GM18520 (cell line): ENCODE measurements around the gene CHD5.

Source experiments
- ATAC-seq: cut with Tn5 transposase; IDR thresholded peaks from one replicate; pipeline ENCODE4 v1.9.1; 2021; ENCODE audit not compliant: unreplicated experiment

CHD5 gene

DNA sequence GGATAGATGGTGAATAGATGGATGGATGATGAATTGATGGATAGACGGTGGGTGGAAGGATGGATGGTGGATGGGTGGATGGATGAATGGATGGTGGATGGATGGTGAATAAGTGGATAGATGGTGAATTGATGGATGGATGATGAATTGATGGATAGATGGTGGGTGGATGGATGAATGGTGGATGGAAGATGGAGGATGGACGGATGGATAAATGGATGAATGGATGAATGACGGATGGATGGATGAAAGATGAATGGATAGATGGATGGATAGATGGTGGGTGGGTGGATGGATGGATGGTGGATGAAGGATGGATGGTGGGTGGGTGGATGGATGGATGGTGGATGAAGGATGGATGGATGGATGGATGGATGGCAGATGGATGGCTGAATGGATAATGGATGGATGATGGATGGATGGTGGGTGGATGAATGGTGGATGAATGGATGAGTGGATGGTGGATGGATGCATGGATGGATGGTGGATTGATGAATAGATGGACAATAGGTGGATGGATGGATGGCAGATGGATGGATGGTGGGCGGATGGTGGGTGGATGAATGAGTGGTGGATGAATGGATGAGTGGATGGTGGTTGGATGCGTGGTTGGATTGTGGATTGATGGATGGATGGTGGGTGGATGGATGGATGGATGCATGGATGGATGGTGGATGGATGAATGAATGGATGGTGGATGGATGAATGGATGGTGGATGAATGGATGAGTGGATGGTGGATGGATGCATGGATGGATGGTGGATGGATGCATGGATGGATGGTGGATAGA, 5.3 kb downstream of the CHD5 start:
- ATAC-seq = no peak

DNA sequence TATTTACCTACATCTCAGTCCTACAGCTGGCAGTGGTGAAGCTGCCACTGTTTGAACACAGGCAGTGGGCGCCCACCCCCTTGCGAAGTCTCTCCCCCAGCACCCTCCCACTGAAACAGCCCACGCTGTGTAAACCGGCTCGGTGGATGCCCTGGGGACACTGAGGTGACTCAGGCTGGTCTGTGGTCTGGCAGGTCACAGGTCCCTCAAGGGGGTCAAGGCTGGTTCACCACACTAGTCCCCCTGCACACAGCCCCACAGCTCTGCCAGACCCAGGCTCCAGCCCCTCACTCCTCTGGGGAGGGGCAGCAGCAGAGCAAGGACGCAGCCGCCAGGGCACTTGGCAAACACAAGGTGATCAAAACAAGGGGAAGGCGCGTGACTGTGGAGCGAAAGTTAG, 7.6 kb downstream of the CHD5 start:
- no peak for ATAC-seq

DNA sequence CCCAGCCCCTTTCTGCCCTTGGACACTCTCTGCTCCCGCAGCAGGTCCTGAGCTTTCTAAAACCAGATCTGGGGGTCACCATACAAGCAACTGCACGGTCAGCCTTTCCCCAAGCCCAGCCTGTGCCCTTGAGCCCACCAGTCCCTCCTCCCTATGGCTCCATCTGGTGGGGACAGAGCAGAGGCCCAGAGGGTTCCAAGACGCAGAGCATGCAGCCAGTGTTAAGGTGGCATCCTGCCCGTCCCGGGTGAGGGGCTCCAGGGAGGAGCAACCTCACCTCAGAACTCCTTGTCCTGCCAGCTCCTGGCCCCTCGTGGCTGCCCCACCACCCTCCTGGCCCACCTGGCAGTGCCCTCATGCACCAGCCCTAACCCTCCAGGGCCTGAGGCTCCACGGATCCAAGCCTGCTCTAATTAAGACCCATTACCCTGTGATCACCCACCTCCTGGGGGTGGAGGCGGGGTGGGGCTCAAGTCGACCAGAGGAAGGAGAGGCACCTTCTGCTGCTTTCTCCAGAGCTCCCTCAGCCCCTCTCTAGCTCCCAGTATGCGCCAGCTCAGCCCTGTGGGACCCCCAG, 8.5 kb downstream of the CHD5 start:
- no peak for ATAC-seq

DNA sequence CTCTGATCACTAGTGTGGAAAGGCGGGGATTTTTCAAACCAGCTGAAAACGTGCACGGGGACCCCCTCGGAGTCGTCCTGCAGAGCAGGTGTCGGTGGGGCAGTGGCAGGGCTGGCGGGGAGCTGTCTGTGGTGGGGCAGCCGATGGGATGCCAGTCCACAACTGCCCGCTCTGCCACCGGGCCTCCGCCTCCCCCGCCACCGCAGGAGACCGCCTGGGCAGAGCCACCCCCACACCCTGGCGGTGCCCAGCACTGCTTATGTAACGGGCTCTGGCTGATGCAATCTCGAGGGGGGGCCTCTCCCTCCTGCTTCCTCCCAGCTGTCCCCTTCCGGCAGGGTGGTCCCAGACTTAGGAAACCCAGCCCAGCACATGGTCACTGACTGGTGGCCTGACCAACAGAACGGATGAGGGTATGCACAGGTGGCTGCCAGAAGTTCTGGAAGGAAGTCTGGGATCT, 9.3 kb downstream of the CHD5 start:
- no peak for ATAC-seq

DNA sequence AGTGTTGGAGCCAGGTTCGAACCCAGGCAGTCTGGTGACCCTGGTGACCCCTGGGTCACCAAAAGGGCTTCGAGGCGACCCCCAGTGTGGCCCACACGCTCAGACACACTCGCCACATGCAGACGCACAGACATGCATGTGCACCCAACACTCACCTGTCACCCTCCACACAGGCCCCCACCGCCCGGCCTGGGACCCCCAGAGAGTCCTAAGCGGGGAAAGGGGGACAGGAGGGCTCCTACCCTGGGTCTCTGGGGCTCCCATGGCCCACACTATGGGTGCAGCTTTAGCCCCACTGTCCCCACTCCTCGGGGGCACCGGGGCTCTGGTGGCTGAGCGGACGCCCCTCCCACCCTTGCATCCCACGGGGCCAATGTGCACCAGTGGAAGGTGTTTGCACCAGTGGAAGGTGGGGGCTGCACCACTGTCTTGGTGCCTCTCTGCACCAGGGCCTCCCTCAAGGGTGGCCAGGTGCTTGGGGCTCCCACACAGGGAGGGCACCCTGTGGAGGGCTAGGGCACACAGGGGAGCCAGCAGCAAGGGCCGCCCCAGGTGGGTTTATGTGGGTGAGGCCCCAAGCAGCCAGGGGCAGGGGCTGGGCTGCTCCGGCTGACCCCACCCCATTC, 9.9 kb downstream of the CHD5 start:
- no peak for ATAC-seq

DNA sequence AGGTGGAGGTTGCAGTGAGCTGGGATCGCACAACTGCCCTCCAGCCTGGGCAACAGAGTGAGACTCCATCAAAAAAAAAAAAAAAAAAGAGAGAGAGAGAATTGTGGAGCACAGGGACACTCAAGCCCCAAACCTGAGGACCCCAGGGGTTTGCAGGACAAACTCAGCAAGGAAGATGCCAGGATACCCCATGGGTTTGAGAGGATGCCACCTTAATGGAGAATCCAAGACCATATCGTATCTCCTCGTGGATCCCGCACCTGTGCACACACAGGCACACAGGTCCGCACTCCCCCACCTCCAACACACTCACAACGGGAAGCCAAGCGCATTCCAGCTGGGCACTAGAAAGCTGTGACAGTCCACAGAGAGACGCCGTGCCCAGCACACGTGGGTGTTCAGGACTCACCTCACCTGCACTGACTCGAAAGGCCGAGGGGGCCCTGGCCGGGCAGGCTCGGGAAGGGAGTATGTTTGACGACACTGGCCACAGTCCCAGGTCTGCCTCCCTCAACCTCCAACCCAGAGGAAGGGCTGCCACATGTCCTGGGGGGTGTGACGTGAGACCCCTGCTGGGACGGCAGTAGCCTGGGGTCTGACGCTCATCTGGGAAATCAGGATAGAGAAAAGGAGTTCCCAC, 11.1 kb downstream of the CHD5 start:
- no peak for ATAC-seq

DNA sequence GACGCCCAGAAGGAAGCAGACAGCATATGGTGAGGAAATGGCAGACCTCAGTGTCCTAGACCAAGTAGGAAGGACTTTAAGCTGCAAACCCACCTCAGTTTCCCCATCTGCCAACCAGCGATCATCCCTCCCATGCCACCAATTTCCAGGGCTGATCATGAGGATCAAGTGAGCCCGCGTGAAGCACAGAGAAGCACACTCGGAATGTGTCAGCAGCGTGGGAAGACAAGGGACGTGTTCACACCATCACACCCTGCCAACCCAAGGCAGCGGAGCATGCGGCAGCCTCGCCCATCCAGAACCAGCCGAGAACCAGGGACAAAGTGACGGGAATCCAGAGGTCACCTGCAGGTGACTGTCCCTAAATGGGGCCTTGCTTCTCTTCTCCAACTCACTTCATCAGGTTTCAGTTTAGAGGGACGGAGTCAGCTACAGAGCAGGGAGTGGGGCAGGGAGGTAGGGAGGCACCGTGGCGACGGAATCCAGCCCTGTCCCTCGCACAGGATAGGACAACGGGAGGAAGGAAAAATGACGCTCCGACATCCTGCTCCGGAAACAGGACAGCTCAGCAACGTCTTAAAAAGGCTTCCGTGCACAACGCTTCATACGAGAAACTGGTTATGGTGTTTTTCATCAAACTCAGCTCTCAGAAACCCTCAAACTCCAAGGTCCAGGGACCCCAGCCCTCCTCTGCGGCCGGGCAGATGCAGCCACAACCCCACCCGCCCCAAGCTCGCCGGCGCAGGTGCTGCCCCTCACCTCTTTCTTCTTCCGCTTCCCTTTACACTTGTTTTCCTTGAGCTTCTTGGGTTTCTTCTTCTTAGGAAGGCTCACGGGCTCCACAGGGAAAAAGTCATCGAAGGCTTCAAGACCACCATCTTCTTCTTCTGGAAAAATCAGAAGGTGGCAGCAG, 12.5 kb downstream of the CHD5 start:
- no peak for ATAC-seq

DNA sequence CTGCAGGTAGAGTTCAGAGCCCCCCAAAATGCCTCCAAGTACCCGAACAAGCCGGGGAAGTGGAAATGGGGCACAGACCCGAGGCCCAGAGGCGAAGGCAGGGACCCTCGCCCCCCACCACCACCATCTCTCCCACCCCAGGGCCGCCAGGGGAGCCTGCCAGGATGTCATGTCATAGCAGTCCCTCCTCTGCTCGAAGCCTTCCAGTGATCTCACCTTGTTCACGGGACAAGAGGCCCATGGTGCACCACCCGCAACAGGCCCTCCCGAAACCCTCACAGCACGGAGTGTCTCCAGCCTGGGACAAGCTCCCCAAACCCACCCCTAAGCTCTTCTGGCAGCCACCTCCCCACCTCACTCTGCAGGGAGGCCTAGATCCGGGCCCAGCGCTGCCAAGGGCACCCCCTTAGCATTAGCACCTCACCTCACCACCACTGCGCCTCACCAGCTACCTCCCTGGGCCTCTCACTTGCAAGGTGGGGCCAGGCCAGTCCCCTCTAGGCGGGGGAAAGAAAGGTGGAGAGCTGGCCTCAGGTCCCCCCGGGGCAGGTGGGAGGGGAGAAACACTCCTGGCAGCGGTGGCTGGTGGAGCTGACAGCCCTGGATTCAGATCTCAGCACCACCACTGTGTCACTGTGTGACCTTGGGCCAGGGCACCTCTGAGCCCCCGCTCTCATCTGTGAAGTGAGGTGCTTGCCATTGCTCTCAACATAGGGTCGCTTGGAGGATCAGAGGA, 13.3 kb downstream of the CHD5 start:
- ATAC-seq = no peak

DNA sequence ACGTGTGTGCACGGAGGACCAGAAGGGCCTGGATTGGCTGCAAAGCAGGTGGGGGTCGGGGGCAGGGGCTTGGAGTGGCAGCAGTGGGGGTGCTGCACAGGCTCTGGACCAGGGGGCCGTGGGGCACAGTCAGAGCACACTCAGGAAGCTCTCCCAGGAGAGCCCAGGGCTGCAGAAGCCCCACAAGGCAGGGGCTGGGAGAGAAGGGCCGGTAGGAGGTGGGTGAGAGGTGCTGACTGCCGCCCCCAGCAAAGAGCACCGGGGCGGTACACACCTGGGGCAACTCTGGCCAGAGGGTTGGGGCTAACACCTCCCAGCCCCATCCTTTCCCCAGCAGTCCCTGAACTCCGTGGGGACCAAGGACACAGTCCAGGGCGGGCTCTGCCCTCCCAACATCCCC, 13.9 kb downstream of the CHD5 start:
- ATAC-seq = no peak

DNA sequence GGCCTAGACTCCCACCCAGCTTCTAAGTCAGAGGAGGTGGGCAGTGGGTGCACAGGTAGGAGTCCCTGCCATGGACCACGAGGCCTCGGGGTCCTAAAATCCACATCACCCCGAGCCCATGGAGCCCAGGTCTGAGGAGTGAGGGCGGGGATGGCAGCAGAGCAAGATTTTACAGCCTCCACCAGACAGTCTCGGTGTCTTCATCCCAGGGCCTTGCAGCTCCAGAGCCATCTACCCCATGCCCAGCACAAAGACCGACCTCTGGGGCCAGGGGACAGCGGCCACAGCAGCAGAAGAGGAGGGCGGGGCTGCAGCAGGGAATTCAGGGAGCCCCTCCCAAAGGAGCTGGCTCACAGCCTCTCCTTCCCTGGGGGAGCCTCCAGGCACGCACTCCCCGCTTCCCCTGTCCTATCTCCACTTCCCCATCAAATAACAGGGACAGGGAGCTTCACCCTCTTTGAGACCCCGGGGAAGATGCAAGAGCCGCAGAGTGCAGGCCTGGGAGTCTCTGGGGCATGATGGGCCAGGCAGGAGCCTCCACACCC, 14.6 kb downstream of the CHD5 start:
- no peak for ATAC-seq

DNA sequence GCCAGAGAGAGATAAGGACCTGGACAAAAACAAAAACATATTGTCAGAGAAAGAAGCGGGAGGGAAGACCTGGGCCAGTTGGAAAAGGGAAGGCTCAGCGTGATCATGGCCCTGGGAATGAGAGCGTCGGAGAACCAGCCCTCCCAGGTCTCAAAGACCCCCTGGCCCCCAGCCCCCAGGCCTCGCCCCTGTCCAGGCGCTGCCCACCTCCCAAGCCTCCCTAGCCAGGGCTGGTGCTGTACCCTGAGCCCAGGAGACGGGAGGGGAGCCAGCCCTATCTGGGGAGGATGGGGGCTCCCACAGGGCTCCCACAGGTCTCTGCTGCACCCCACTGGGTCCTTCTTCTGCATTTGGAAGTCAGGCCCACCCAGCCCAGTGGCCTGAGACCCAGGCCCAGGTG, 15.1 kb downstream of the CHD5 start:
- ATAC-seq = no peak

DNA sequence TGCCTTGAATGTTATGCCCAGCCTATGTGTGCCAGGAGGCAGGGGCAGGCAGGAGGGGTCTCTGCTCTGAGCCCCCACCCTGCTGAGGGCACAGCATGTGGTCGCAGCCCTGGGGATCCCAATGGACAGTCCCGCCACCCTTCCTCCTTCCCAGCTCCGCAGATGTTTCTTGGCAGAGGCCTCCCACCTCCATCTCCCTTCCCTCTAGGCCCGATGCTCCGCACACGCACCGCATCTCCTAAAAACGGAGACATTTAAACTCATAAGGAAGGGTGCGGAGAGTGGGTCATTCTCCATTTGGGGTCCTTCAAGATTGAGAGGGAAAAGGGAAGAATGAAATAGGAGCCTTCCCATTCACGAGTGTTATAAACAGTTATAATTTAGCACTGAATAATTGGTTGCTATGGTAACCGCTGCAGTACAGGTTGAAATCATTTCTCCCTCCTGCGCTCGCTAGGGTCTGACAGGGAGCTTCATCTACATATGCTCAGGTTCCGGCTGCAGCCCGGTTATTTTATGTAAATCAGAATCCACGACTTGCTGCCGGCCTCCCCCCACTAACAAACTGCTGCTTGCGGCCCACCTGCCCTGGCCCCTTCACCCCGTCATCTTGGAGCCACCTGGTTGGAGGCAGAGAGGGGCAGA, 16.0 kb downstream of the CHD5 start:
- no peak for ATAC-seq

DNA sequence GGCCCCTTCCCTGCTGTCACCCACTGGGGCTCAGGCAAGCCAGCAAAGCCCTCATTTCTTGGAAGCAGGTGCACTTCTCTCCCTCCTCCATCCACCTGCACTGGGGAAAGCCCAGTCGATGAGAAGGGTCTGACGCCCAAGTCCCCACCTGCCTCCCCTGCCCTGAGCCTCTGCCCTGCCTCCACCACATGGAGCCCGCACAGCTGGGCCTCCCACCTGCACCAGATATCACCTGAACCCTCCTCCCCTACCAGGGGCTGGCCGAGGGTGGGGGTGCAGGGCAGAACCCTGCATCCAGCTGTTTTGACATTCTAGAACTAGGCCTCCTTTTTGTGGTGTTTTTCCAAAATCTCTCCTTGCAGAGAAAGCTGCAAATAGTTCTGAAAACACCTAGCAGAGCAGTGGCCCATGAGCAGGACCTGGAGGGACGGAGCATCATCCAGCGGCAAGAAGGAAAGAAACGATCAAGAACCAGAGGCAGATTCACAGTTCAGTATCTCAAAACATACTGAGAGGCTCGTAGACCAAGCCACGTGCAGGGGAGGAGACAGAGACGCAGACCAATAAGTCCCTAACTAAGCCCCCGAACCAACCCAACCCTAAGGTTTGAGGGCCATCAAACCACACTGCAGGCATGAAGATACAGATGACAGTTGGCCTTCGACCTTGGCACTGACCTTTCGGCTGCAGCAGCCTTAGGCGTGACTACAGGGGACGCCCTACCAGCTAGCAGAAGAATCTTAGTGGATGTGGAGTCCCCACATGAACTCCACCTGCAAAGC, 16.7 kb downstream of the CHD5 start:
- no peak for ATAC-seq

DNA sequence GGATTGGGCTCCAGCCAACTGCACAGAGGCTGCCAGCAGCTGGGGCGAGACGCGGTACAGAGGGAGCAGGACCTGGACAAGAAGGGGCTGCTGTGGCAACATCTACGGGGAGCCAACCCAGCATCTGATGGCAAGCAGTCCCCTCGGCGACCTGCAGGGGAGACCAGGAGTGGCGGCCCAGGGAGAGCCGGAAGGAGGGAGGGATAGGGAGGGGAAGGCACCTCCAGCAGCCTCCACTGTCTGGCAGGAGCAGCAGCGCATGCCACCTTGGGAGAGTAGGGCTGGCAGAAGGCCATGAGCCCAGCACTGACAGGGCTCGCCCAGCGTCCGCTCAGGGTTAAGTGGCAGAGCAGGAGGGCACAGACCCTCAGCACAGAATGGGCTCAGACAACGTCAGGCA, 17.3 kb downstream of the CHD5 start:
- no peak for ATAC-seq

DNA sequence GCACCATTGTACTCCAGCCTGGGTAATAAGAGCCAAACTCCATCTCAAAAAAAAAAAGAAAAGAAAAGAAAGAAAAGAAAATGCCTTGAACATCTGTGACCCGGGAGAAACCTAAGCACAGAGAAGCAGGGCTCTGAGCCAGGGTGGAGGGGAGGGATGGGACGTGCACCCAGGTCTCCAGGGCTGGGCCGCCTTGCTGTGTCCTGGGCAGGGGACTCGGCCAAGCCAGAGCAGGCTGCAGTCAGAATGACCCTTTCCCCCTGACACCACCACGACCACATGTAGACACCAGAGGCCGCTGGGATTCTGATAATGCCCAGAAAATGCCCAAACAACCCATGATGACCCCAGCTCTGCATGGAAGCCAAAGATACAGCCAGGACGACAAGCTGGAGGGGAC, 17.8 kb downstream of the CHD5 start:
- no peak for ATAC-seq

DNA sequence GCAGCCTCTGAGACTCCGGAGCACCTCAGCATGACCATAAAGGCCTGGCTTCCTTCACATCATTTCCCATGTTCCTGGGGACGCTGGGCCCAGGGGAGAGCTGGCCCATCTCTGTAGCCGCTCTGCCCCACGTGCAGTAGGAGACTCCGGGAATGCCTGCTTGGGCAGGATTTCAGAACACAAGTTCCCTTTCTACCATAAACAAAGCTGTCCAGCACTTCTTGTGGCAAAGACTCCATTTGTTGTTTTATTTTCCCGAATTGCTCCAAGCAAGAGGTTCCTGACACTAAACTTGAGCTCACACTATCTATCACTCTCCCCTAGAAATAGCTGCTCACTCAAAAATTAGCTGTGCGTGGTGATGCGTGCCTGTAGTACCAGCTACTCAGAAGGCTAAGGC, 21.9 kb downstream of the CHD5 start:
- ATAC-seq = no peak

DNA sequence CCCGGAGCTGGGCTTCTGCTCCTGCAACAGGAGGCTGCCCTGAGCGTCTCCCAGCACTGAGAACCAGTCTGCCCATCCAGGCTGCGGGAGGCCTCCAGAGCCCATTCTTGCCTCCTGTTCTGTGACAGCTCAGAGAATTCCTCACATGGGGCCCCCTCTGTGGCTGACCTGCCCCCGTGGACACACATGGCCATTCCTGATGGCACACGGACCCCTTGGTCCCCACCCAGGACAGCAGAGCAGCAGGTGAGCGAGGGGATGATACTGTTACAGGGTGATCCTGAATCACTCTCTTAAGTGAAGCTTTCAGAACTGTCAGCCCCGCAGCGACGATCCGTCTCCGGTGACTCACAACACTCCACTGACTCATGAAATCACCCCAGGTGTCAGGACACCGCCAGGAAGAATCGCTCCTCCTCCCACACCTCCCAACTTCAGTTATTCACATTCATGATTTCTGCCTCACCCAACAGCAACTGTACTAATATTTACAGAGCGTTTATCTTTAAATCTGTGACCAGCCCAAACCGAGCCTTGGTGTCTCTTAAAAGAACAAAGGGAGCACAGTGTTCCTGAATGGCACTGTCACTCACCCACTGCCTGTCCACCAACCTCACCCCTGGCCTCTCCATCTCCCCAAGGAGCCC, 22.5 kb downstream of the CHD5 start:
- ATAC-seq = no peak

DNA sequence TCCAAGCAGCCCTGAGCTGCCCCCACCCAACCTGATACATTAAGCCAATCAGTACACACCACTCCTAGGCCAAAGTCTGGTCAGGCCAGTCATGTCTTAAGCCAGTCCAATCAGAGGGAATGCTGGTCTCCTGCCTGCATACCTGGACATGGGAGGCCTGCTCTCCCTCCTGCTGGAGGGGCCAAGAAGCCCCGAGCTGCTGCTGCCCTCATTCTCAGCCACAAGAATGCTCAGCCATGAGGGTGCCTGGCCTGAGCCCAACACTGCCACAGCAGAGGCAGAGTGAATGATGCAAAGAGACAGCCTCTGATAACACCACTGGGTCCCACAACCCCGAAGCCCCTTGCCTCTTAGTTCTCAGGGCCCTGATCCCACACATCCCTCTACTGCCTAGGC, 23.0 kb downstream of the CHD5 start:
- ATAC-seq = no peak
